Neural cell (in vitro differentiated cells): ENCODE measurements around the gene IRS1.

ENCODE experiments used
- CTCF ChIP-seq: fragments of 450-650 bp; IDR thresholded peaks from 2 replicates; pipeline ENCODE4 v1.5.1; 2014; ENCODE audit warnings: antibody characterized with exemption, mild to moderate bottlenecking, moderate library complexity; ENCODE audit not compliant: poor library complexity, severe bottlenecking
- POLR2AphosphoS5 ChIP-seq: IDR thresholded peaks from 2 replicates; pipeline ENCODE4 v1.6.1; 2012
- RAD21 ChIP-seq: fragments of 450-650 bp; conservative IDR thresholded peaks from 2 replicates; pipeline ENCODE4 v1.6.1; 2014; ENCODE audit warnings: antibody characterized with exemption, mild to moderate bottlenecking, moderate library complexity
- SMC3 ChIP-seq: fragments of 450-650 bp; conservative IDR thresholded peaks from 2 replicates; pipeline ENCODE4 v1.6.1; 2014; ENCODE audit warnings: antibody characterized with exemption, mild to moderate bottlenecking, moderate library complexity; ENCODE audit not compliant: poor library complexity
- TAF1 ChIP-seq: IDR thresholded peaks from 2 replicates; pipeline ENCODE4 v1.6.1; 2012; ENCODE audit warnings: low read depth

GRCh38 chr2:226791487-226792081 is 8.0 kb downstream of the IRS1 start:
- TF ChIP-seq SMC3 (peak; percentile 17), POLR2AphosphoS5 (peak; percentile 38), TAF1 (no peak), CTCF (peak; percentile 51), RAD21 (peak; percentile 20)
